GM21717 (cell line): ENCODE data around the gene CMSS1.

Experiments
- ATAC-seq: cut with Tn5 transposase; IDR thresholded peaks from one replicate; pipeline ENCODE4 v1.9.1; 2021; ENCODE audit warnings: mild to moderate bottlenecking, moderate library complexity; ENCODE audit not compliant: unreplicated experiment

Gene CMSS1

GRCh38 chr3:100124201-100124761 lies 306.6 kb downstream of the CMSS1 start:
- no peak for ATAC-seq

GRCh38 chr3:100125161-100125938 lies 307.7 kb downstream of the CMSS1 start:
- no peak for ATAC-seq

- ATAC-seq: no peak
These were observed 310.1 kb downstream of the CMSS1 start for GRCh38 chr3:100127792-100128191.

GRCh38 chr3:100128565-100128964 lies 310.9 kb downstream of the CMSS1 start:
- ATAC-seq: no peak

GRCh38 chr3:100129941-100130340 lies 312.3 kb downstream of the CMSS1 start:
- no peak for ATAC-seq

GRCh38 chr3:100131241-100131640 lies 313.6 kb downstream of the CMSS1 start:
- no peak for ATAC-seq

GRCh38 chr3:100136921-100137320 lies 319.3 kb downstream of the CMSS1 start:
- ATAC-seq: no peak

- ATAC-seq: no peak
These were observed 323.3 kb downstream of the CMSS1 start for GRCh38 chr3:100140976-100141375.

GRCh38 chr3:100141586-100141985 lies 323.9 kb downstream of the CMSS1 start:
- no peak for ATAC-seq

GRCh38 chr3:100144255-100144866 lies 326.7 kb downstream of the CMSS1 start:
- ATAC-seq: peak; percentile 66

- no peak for ATAC-seq
These were observed 331.5 kb downstream of the CMSS1 start for GRCh38 chr3:100149130-100149529.

GRCh38 chr3:100149713-100150415 lies 332.2 kb downstream of the CMSS1 start:
- ATAC-seq: no peak

GRCh38 chr3:100150473-100150872 lies 332.8 kb downstream of the CMSS1 start:
- no peak for ATAC-seq

- no peak for ATAC-seq
These were observed 333.5 kb downstream of the CMSS1 start for GRCh38 chr3:100151024-100151707.

- no peak for ATAC-seq
These were observed 336.5 kb downstream of the CMSS1 start for GRCh38 chr3:100154171-100154570.

GRCh38 chr3:100155128-100155527 lies 337.5 kb downstream of the CMSS1 start:
- no peak for ATAC-seq

GRCh38 chr3:100155590-100155989 lies 337.9 kb downstream of the CMSS1 start:
- no peak for ATAC-seq

- ATAC-seq: no peak
These were observed 340.0 kb downstream of the CMSS1 start for GRCh38 chr3:100157685-100158084.

- no peak for ATAC-seq
These were observed 341.3 kb downstream of the CMSS1 start for GRCh38 chr3:100158918-100159330.

- no peak for ATAC-seq
These were observed 341.9 kb downstream of the CMSS1 start for GRCh38 chr3:100159331-100160153.
